ENCODE results near the gene SMURF1.

Gene SMURF1

DNA sequence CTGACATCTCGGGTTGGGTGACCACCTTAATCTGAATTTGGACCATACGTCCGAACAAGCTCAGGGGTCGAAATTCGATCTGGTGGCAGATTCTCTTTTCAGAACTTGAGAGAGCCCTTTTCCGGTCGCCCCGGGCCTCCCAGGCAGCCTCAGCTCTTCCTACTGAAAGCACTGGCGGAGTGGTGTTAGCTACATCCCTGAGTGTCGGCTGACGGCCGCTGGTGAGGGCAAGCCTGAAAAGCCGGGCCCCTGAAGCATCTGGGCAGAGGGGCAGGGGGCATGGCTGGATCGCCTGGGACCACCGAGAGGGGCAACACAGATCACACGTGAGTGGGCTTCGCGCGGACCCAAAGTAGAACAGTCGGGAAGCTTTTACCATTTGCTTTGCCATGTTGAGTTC lies 116.1 kb downstream of the SMURF1 start:
- no peak for DNase-seq

DNA sequence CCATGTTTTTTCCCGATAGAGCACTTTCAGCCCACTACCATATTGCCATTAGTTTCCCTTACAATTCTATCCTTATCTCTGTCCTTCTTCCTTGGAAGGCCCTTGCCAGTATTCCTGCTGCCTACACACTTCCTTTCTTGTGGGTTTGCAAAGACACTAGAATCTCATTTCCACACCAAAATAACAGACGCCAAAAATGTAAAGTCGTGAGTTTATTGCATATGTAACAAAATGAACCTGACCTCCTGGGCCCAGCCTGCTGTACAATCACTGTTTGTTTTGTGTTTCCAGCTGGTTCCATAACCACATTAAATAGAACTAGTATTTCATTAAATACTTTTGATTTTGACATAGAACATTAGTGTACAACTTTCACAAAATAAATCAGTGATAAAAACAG lies 116.7 kb downstream of the SMURF1 start:
- no peak for DNase-seq

DNA sequence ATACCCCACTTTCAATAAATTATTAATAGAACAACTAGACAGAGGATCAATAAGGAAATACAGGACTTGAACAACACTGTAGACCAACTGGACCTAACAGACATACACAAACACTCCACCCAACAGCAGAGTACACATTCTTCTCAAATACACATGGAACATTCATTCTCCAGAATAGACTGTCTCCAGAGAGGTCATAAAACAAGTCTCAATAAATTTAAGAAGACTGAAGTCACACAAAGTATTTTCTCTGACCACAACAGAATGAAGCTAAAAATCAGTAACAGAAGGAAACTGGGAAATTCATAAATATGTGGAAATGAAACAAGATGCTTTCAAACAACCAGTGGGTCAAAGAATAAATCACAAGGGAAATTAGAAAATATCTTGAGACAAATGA lies 119.8 kb downstream of the SMURF1 start:
- DNase-seq = no peak

DNA sequence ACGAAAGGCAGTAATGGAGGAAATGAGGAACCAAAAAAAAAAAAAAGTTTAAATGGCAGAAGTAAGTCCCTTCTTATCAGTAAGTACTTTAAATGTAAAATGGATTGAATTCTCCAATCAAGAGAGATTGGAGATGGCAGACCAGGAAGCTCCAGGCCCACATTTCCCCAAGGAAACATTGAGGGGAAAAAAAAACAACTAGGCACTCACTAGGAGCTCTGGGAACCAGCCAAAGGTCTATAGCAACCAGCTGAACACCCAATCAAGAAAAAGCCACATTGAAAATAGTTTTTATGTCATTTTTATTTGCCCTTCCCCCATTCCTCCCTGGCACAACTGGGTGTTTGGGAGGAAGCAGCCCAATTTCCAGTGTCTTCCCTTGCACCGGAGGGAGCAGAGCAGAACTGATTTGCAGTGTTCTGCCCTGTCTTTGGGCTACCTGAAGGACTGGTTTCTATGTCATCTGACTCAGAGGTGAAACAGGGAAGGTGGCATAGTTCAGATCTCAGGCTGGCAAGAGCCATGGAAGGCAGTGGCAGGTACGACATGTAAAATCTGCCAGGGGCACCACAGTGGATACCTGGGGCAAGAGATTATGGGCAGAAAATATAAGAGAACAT lies 121.9 kb downstream of the SMURF1 start:
- DNase-seq = no peak

DNA sequence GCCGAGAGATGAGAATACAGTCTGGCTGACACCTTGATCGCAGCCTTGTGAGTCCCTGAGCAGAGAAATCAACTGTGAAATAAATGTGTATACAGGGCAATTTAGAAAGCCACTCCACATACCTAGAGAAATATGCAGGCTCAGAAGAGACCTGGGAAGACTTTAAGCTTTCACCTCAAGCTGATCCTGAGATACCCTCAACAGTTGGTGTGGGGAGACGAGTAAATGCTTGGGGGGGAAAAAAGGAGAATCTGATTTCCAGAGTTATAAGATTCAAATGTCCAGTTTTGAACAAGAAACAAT lies 123.5 kb downstream of the SMURF1 start:
- no peak for DNase-seq

DNA sequence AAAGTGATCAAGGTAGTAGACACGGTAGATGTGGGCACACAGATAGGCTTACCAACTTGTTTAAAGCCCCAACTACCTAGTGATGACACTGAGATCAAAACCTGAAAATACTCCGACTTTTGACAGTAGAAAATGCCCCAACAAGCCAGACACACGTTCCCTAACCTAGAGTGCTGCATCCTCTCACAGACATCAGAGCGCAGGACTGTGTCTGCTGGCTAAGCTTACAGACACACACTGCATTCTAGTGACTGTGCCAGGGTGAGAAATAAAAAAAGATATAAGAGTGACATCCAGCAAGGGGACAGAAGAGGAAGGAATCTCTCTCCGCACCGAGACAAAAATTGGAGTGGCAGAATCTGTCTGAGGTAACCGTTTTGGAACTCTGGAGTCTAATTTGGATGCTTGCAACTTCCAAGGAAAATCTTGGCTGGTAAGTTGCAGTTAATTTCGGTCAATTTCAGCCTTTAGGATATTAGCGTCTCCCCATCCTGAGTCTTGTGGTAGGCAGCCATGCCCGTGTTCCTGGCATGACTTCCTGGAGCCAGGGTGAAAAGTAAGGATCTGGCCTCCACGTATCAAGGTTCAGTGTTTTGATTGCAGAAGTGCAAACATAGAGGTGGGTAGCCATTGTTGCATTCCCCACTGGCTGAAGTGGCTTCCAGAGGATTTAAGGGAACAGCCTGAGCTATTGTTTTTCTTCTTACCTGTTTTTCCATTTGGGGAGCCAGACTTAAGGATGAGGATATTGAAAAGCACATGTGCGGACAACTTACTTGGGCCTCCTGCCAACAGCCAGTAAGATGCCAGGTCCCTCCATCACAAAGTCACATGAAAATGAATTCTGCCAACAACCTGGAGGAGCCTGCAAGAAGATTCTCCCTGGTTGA lies 124.1 kb downstream of the SMURF1 start:
- DNase-seq = no peak

DNA sequence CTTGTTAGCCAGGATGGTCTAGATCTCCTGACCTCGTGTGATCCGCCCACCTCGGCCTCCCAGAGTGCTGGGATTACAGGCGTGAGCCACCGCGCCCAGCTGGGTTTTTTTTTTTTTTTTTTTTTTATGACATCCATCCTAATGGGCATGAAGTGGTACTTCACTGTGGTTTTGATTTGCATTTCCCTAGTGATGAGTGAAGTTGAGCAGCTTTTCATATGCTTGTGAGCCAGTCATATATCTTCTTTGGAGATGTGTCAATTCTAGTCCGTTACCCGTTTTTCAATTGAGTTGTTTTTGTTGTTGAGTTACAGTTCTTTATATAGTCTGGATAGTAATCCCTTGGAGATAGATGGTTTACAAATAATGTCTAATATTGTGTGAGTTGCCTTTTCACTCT lies 127.7 kb downstream of the SMURF1 start:
- no peak for DNase-seq

DNA sequence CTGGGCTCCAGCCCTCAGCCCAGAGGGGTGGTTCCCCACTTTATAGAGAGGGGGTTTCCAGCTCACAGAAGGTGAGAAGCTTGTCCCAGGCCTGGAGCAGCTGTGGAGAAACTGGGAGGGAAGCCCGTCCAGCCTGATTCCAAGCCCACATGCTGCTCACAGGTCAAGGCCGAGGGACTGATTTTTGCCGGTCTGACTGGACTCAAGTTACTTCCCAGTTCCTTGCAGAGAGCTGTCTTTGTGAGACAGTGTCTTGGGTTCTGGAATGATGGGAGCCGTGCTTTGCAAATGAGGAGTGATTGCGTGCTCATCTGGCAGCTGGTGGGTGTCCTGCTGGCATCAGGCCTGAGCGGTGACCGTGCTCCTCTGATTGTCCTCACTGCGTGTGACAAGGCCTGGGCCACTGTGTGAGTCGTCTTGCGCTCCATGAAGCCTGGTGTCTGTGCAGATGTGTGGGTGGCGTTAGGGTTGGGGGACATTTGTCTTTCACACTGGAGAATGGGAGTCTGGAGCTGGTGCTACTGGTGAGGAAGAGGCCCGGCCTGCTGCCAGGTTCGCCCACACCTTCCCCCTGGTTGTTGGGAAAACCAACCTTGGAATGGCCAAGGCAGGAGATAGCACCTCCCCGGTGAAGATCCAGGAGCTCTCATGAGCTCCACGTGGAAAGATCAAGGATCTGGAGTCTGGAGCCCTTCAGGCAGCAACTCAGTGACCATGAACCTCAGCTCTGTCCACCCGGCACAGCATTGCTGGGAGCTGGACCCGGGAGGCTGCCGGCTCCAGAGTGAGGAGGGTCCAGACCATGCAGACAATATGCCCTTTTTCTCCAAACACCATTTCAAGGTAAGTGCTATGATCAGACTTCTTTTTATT lies 129.6 kb downstream of the SMURF1 start:
- DNase-seq = no peak

DNA sequence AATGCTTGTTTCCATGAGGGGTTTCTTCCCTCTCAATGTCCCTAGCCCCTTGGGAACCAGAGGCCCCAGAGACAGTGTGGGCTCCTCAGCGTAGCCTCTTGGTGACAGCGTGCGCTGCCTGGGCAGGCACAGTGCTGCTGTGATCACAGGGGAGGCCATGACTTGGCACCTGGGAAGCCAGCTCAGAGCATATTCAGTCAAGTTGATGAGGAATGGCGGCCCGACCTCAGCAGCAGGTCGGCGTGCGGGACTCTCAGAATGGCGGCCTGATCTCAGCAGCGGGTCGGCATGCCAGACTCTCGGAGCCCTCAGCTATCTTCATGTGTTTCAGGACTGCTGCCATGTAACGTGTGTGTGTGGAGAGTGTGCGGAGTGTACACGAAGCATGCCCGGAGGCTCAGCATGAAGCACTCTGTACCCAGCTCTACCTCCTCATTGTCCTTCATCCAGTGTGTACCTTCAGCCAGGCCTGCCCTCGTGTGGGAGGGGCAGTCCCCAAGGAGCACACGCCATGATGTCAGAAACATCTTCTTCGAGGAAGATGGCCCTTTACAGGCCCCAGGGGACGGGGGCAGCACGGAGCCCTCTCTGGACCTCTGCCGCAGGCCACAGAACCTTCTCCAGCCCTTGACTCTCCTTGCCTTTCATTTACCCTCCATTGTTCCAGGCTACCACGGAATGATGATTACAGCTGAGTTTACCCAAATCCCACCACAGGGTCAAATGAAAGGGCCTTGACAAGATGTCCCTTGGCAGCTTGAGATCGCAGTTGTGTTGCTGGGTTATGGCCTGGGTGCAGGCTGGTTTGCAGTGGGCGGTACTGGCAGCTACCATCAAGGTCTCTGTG lies 130.4 kb downstream of the SMURF1 start:
- no peak for DNase-seq

DNA sequence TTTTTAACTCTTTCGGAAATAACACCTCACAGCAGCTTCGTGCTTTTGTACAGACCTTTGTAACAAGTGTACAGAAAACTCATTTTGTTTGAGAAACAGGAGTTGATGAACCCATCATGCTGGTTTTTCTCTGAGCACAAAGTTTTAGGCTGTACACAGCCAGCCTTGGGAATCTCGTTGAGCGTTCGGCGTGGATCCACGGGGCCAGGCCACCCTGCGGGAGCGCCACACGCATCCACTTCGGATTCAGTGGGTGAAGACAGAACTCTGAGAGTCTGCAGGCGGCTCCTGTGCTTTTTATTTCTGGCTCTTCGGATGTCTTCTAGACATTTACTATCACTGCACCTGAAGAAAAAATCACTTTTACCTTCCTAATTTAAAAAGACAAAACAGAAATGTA lies 131.2 kb downstream of the SMURF1 start:
- DNase-seq = no peak

DNA sequence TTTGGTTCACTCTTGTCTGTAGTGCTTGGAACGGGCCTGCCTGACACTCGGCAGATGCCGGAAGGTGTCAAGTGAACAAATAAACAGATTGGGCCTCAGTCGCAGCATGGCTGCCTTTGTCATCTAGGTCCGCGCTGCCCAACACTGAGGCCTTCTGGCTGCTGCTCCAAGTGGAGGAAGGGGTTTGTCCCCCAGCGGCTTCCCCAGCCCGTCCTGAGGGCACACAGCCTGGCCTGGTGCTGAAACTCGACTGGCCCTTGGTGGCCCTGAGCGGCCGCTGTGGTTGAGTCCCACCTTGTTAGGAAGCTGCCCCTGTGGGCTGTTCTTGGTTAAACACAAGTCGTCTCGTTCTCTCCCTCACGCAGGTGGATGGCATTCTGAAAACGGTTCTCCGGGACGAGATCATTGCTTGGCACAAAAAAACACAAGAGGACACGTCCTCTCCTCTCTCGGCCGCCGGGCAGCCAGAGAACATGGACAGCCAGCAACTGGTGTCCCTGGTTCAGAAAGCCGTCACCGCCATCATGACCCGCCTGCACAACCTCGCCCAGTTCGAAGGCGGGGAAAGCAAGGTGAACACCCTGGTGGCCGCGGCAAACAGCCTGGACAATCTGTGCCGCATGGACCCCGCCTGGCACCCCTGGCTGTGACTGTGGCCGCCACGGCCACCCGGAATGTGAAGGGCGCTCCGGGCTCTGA lies 132.1 kb downstream of the SMURF1 start:
- DNase-seq = no peak

DNA sequence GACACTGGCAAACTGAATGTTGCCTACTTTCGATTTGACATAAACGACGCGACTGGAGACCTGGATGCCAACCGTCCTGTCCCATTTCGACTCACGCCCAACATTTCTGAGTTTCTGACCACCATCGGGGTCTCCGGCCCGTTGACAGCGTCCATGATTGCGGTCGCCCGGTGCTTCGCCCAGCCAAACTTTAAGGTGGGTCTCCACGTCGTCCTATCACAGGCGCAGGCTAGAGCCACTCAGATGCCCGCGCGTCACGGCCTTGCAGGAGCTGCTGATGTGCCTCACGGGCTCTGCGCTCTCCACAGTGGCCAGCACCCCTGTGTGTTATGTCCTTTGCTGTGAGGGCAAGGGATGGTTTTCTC lies 132.6 kb downstream of the SMURF1 start:
- DNase-seq = no peak

DNA sequence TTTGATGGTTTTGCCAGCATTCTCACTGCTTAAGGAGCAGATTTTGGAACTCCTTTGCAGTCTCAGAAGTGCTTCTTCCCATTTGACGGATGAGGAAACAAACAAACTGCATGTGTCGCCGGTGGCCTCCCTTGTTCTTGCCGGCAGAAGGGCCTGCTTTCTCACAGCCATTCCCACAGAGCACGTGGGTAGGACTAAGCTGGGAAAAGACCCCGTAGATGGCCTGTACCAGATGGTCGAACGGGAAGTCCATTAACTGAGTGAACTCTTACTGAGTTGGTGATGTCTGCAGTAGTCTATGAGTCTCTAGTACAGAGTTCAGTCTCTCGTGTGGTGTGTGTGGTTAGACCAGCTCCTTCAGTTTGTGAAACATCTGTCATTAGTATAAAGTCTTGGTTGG lies 133.6 kb downstream of the SMURF1 start:
- no peak for DNase-seq

DNA sequence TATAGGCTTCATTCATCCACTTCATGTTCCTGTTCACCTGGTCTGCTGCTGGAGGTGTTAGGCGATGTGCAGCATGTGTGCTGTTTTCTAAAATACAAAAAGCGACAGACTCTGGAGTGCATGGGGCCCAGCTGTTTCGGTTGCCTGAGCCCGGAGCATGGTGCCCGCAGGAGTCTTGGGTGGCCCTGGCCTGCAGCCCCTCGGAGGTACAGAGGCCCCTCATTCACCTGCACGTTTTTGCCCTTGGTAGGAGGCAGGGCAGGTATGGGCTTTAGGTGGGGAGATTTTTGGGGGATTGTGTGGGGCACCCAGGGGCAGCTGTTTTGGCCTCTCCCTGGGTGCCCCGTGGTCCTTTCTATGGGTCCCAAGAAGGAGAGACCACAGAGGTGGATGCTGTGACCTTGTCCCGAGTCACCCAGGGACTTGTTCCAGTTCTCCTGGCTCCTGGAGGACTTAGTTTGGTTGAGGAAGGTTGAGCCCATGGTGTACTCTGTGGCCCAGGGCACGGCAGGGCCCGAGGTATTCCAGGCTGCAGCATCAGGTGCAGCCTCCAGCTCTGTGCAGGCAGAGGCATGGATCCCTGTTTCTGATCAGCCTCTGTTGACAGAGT lies 134.9 kb downstream of the SMURF1 start:
- DNase-seq = no peak

DNA sequence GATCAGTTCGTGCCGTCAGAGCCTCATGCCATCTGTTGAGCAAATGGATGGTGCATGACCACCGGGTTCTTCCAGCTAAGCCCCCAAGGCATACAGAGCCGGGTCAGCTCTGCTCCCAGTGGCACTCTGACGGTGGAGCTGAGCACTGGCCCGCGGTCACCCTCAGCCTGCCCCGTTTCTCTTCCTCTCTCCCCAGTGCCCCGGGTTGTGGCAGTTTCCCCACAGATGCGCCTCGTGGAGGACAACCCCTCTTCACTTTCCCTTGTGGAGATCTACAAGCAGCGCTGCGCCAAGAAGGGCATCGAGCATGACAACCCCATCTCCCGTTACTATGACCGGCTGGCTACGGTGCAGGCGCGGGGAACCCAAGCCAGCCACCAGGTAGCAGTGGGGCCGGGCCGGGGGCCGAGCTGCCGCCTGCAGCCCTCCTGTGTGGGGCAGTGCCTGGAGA lies 135.7 kb downstream of the SMURF1 start:
- DNase-seq = no peak

DNA sequence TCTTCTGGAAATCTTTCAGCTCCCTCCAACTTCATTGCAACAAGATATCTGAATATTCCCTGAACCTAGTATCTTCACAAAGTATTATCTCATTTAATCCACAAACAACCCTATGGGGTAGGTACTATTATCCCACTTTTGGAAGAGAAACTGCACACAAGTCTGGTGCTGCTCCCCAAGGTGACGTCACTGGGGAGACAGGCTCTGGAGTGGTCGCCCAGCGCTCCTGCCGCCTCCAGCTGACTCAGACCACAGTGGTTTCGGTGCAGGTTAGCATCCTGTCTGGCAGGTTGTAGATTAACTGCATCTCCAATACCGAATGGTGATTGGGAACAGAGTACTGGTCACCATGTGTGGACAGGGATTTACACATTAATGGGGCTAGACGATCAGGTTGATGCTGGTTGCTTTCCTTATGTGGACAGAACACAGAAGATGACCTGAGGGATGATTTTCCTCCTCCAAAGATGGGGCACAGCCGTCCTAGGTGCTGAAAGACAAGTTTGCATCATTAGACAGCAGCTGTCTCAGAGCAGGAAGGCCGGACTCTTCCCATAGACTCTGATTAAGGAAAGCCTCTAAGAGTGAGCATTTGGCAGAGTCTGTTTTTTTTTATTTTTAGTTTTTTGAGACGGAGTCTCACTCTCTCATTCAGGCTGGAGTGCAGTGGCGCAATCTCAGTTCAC lies 137.0 kb downstream of the SMURF1 start:
- DNase-seq = no peak

DNA sequence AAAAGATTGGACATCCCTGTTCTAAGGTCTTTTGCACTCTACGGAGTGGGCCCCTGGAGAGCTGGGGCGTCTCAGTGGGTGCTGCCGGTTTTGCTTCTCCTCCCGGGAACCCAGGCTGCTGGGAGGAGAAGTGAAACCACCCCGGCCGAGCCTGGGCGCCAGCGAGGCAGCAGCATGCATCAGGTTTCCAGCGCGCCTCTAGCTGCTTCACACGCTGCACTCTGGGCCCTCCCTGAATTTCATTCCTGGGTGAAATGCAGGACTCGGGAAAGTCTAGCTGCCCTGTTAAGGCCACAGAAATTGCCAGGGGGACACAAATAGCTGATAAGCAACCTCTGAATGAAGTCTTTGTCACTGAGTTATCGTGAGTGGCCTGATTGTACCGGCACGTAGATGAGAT lies 138.1 kb downstream of the SMURF1 start:
- DNase-seq = no peak

DNA sequence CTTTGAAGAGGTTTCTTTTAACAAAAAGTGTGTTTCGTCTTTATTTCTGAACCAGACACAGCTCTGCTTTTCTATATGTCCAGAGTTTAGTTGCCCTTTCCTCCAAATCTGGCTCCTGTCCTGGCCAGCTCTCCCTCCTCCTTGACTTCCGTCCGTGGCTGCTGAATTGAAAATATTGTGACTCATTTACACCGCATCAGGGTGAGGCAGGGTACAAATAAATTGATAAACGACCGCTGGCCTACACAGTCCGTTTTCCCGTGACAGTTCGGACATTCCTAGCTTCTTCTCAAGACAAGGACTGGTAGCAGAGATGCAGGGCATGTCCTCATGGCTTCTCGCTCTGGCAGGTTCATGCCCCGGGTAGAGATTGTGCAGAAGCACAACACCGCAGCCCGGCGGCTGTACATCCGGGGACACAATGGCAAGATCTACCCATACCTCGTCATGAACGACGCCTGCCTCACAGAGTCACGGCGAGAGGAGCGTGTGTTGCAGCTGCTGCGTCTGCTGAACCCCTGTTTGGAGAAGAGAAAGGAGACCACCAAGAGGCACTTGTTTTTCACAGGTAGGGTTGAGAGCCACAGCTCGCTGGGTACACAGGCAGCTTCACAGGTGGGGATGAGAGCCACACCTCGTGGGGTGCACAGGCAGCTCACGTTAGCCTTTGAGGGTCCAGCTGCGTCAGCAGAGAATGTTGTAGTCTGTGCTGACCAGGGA lies 139.0 kb downstream of the SMURF1 start:
- DNase-seq = no peak

DNA sequence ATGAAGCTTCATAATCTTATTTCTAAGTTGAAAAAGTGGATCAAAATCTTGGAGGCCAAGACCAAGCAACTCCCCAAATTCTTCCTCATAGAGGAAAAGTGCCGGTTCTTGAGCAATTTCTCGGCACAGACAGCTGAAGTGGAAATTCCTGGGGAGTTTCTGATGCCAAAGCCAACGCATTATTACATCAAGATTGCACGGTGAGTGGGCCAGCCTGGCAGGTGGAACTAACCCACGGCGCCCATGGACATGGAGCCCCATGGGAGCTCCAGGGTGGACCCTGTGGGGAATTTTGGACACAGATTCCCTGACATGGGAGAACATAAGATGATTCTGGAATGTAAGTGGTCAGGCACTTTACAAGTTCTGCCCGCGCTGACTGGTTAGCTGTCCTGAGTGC lies 139.7 kb downstream of the SMURF1 start:
- DNase-seq = no peak

DNA sequence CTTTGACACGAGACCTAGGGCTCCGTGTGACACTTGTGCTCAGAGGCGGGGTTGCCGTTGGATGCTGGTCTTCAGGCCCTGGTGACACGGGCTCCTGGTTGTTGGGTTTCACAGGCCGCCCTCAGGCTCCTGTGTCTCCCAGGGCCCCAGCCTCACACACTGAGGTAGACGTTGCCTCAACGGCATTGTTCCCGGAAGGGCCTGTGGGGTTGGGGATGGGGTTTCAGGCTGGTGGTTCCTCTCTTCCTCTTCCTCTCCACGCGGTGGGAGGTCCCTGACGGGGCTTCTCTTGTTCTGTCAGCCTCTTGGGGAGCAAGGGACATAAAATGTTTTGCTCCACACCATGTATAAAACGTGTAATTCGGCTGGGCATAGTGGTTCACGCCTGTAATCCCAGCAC lies 140.5 kb downstream of the SMURF1 start:
- DNase-seq = no peak

DNA sequence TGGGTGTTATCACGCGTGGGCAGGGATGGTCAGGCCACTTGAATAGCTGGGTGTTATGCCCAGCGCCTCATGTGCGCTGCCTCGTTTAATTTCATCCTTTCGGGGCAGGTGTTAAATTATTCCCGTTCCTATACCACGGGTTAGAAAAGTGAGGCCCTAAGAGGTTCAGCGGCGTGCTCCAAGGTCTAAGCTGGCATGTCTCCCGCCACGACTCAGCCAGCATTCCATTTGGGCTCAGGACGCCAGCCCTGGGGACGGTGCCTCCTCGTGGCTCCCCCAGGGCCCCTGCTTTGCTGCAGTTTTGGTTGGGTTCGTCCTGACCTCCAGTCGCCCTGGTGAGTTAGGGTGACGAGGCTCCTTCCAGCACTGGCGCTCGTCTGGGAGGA lies 141.1 kb downstream of the SMURF1 start:
- no peak for DNase-seq
